MM.1S (cell line): ENCODE measurements around the gene PRMT7.

Experiments used
- DNase-seq: peaks from one replicate; pipeline ENCODE4 v3.0.0-alpha.2; 2015
- H2AFZ ChIP-seq: fragments of 300-600 bp; sonication (generic); 2 replicates; pipeline ENCODE4 v1.6.0; 2016; ENCODE audit warnings: antibody characterized with exemption, low read length
- H3F3A ChIP-seq: fragments of 300-600 bp; sonication (generic); 2 replicates; pipeline ENCODE4 v1.6.1; 2016; ENCODE audit warnings: mild to moderate bottlenecking, antibody characterized with exemption, low read length, moderate library complexity, mixed read lengths; ENCODE audit not compliant: insufficient read depth
- H3K27ac ChIP-seq: fragments of 300-600 bp; sonication (generic); 2 replicates; pipeline ENCODE4 v1.5.1; 2016; ENCODE audit warnings: mild to moderate bottlenecking, low read length
- H3K27me3 ChIP-seq: fragments of 300-600 bp; sonication (generic); replicated peaks from 2 replicates; pipeline ENCODE4 v1.6.0; 2016; ENCODE audit warnings: low read length; ENCODE audit not compliant: insufficient read depth
- H3K36me3 ChIP-seq: fragments of 300-600 bp; sonication (generic); replicated peaks from 2 replicates; pipeline ENCODE4 v1.6.1; 2016; ENCODE audit warnings: mild to moderate bottlenecking, low read length, mixed read lengths; ENCODE audit not compliant: insufficient read depth
- H3K4me1 ChIP-seq: fragments of 300-600 bp; sonication (generic); 2 replicates; pipeline ENCODE4 v1.6.1; 2016; ENCODE audit warnings: low read length, mixed read lengths
- H3K4me2 ChIP-seq: fragments of 300-600 bp; sonication (generic); 2 replicates; pipeline ENCODE4 v1.6.0; 2016; ENCODE audit warnings: low read depth, low read length
- H3K4me3 ChIP-seq: fragments of 300-600 bp; sonication (generic); 2 replicates; pipeline ENCODE4 v1.5.1; 2016; ENCODE audit warnings: low read length, mixed read lengths
- H3K79me2 ChIP-seq: fragments of 300-600 bp; sonication (generic); 2 replicates; pipeline ENCODE4 v1.6.1; 2016; ENCODE audit warnings: mixed run types, low read length, mixed read lengths
- H3K9ac ChIP-seq: fragments of 300-600 bp; sonication (generic); 2 replicates; pipeline ENCODE4 v1.6.1; 2016; ENCODE audit warnings: low read length, mixed read lengths
- H3K9me2 ChIP-seq: fragments of 300-600 bp; sonication (generic); replicated peaks from 2 replicates; pipeline ENCODE4 v1.6.1; 2016; ENCODE audit warnings: mild to moderate bottlenecking, low read length, mixed read lengths; ENCODE audit not compliant: insufficient read depth
- H3K9me3 ChIP-seq: fragments of 300-600 bp; sonication (generic); replicated peaks from 2 replicates; pipeline ENCODE4 v1.6.1; 2016; ENCODE audit warnings: mild to moderate bottlenecking, low read length, mixed read lengths; ENCODE audit not compliant: insufficient read depth
- H4K20me1 ChIP-seq: fragments of 300-600 bp; sonication (generic); 2 replicates; pipeline ENCODE4 v1.6.1; 2016; ENCODE audit warnings: mild to moderate bottlenecking, low read length, moderate library complexity, mixed read lengths; ENCODE audit not compliant: insufficient read depth
- EZH2 ChIP-seq: fragments of 300-600 bp; sonication (generic); optimal IDR thresholded peaks from 2 replicates; pipeline ENCODE3; 2017; ENCODE audit warnings: low read depth, mild to moderate bottlenecking, antibody characterized with exemption, low read length, mixed read lengths
- EZH2phosphoT487 ChIP-seq: fragments of 300-600 bp; sonication (generic); IDR thresholded peaks from 2 replicates; pipeline ENCODE4 v1.6.1; 2018; ENCODE audit warnings: antibody characterized with exemption, low read length
- TF ChIP-seq, protein P1 (sequence below): fragments of 300-600 bp; sonication (generic); IDR thresholded peaks from 2 replicates; pipeline ENCODE4 v1.5.1; 2016; ENCODE audit warnings: antibody characterized with exemption, low read length, mixed read lengths

PRMT7 gene, protein sequence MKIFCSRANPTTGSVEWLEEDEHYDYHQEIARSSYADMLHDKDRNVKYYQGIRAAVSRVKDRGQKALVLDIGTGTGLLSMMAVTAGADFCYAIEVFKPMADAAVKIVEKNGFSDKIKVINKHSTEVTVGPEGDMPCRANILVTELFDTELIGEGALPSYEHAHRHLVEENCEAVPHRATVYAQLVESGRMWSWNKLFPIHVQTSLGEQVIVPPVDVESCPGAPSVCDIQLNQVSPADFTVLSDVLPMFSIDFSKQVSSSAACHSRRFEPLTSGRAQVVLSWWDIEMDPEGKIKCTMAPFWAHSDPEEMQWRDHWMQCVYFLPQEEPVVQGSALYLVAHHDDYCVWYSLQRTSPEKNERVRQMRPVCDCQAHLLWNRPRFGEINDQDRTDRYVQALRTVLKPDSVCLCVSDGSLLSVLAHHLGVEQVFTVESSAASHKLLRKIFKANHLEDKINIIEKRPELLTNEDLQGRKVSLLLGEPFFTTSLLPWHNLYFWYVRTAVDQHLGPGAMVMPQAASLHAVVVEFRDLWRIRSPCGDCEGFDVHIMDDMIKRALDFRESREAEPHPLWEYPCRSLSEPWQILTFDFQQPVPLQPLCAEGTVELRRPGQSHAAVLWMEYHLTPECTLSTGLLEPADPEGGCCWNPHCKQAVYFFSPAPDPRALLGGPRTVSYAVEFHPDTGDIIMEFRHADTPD

DNA sequence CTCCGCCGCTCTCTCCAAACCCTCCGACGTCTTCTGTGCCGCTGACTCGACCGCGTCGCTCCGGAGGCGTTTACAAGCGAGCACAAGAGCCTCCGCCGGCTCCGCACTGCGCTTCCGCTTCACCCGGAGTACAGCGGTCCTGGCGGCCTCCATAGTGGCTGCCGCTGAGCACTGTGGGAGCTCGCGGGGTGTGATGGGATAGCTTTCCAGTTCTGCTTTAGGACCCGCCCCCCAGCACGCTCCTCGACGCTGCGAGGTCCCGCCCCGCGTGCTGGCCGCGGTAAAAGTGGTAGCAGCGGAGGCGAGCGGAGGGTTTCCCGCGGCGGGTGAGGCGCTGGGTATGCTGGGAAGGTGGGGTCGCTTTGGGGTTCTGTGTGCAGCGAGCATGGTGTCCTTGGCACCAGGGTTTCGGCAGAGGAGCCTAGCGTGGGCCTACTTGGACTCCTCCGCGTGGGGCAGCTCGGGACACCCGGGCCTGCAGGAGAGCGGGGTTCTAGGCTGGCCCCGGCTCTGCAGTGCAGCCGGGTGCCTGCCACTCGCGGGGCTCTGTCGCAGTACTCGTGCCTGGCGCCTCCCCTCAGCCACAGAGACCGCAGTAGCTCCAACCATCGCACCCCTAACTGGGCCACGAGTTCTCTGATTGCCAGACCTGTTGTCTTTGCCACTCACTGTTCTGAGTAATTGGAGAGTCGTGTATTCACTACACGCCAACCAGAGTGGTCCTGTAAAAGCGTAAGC, at the start of gene PRMT7, which contains the start of gene SLC7A6OS:
TSS of gene PRMT7 (plus strand) at position 246 of the 738 bp plus-strand sequence. CDS start 4,961 bp downstream, outside the sequence.
TSS of gene SLC7A6OS (minus strand) at position 173 of the 738 bp plus-strand sequence. CDS start at position 153, 20 bp downstream.
- Histone ChIP-seq H3K4me3 (peak within 1 kb of the TSS; percentile 99), H4K20me1 (no peaks in the 10 kb centered on the region), H3K27ac (peak within 1 kb of the TSS; percentile 62; the same call in 1 of the 2 replicates), H3K9ac (peak within 1 kb of the TSS; percentile 81), H3K79me2 (peaks cover 91% of the 10 kb centered on the region), H2AFZ (peak within 1 kb of the TSS; percentile 87), H3K9me2 (no peaks in the 10 kb centered on the region), H3K36me3 (peaks cover under 1% of the 10 kb centered on the region; the same call in 1 of the 2 replicates), H3K4me2 (peak within 1 kb of the TSS; percentile 85), H3F3A (peaks cover 31% of the 10 kb centered on the region), H3K9me3 (no peaks in the 10 kb centered on the region), H3K27me3 (no peaks in the 10 kb centered on the region), H3K4me1 (peaks cover 27% of the 10 kb centered on the region)
- DNase-seq: peak; percentile 96
- no peak for TF ChIP-seq EZH2phosphoT487
- TF ChIP-seq, protein P1, sequence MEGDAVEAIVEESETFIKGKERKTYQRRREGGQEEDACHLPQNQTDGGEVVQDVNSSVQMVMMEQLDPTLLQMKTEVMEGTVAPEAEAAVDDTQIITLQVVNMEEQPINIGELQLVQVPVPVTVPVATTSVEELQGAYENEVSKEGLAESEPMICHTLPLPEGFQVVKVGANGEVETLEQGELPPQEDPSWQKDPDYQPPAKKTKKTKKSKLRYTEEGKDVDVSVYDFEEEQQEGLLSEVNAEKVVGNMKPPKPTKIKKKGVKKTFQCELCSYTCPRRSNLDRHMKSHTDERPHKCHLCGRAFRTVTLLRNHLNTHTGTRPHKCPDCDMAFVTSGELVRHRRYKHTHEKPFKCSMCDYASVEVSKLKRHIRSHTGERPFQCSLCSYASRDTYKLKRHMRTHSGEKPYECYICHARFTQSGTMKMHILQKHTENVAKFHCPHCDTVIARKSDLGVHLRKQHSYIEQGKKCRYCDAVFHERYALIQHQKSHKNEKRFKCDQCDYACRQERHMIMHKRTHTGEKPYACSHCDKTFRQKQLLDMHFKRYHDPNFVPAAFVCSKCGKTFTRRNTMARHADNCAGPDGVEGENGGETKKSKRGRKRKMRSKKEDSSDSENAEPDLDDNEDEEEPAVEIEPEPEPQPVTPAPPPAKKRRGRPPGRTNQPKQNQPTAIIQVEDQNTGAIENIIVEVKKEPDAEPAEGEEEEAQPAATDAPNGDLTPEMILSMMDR: peak; percentile 10; the same call in 1 of the 2 replicates

DNA sequence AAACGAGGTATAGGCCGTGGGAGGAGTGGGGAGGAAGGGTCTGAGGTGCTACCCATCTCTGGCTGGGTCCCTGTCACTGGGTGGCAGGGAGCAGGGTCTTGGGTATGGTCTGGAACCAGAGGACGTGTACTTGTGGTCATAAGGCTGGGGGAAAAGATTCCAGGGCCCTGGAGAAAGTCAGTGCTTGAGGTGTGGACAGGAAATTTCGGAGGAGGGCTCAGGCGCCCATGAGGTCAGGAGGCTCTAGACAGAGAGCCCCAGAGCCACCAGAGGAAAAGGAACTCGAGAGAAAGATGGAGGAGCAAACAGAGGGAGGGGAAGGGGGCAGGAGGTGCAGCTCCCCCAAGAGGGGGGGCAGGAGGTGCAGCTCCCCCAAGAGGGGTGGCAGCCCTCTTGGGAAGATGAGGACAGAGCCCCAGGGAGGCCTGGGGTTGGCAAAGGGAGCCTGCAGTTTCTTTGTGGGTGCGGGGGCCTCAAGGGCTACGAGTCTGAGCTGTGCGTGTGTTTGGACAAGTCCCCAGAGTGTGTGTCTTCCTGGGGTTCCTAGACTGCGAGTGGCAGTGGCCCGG, 47.2 kb upstream of the PRMT7 start:
- Histone ChIP-seq H3K79me2 (peaks cover 89% of the 10 kb centered on the region), H3K36me3 (peaks cover 10% of the 10 kb centered on the region), H2AFZ (peak overlapping the region; percentile 63), H3F3A (peaks cover 28% of the 10 kb centered on the region), H3K9me3 (no peaks in the 10 kb centered on the region), H3K27me3 (no peaks in the 10 kb centered on the region), H3K27ac (peak overlapping the region; percentile 75), H3K4me2 (peak overlapping the region; percentile 96), H3K4me3 (peak overlapping the region; percentile 73), H4K20me1 (no peaks in the 10 kb centered on the region), H3K4me1 (peaks cover 48% of the 10 kb centered on the region), H3K9me2 (no peaks in the 10 kb centered on the region), H3K9ac (peak overlapping the region; percentile 79)
- TF ChIP-seq EZH2: no peak
- TF ChIP-seq EZH2phosphoT487: no peak
- TF ChIP-seq, protein P1: no peak
- no peak for DNase-seq
